ENCODE results near the gene GRPEL2.

DNA sequence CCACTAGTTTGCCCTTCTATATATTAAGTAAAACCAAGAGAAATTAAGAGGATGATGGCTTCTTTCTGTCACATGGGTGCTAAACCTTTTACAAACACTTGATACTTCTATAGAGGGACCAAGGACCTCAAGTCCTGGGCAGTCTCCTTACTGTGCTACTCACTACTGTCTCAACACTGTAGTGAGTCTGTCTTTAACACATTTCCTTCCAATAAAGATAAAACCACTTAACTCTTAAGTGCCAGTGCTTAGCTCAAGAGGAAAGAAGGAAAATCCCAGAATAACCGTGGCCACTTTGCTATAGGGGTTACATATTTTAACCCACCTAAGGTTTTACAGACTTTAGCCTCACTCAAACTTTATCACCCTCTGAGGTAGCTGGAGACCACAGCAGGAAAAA lies 4.4 kb upstream of the GRPEL2 start:
- TF ChIP-seq POLR2AphosphoS5 (IDR thresholded peaks at IDR 0.05; ENCODE audit: low read depth) (no peak), ZNF114 (CRISPR knock-in tag; IDR thresholded peaks at IDR 0.05) (no peak), JUNB (IDR thresholded peaks at IDR 0.05; ENCODE audit: unreplicated experiment) (no peak), ZNF331 (CRISPR knock-in tag; IDR thresholded peaks at IDR 0.05; ENCODE audit: low read depth) (no peak), EZH2 (IDR thresholded peaks at IDR 0.05; ENCODE audit: low read depth, unreplicated experiment) (no peak)
- TF ChIP-seq, protein P1, sequence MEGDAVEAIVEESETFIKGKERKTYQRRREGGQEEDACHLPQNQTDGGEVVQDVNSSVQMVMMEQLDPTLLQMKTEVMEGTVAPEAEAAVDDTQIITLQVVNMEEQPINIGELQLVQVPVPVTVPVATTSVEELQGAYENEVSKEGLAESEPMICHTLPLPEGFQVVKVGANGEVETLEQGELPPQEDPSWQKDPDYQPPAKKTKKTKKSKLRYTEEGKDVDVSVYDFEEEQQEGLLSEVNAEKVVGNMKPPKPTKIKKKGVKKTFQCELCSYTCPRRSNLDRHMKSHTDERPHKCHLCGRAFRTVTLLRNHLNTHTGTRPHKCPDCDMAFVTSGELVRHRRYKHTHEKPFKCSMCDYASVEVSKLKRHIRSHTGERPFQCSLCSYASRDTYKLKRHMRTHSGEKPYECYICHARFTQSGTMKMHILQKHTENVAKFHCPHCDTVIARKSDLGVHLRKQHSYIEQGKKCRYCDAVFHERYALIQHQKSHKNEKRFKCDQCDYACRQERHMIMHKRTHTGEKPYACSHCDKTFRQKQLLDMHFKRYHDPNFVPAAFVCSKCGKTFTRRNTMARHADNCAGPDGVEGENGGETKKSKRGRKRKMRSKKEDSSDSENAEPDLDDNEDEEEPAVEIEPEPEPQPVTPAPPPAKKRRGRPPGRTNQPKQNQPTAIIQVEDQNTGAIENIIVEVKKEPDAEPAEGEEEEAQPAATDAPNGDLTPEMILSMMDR (conservative IDR thresholded peaks at IDR 0.05; ENCODE audit: low read depth in 2 of 2): no peak
- TF ChIP-seq, protein P2, sequence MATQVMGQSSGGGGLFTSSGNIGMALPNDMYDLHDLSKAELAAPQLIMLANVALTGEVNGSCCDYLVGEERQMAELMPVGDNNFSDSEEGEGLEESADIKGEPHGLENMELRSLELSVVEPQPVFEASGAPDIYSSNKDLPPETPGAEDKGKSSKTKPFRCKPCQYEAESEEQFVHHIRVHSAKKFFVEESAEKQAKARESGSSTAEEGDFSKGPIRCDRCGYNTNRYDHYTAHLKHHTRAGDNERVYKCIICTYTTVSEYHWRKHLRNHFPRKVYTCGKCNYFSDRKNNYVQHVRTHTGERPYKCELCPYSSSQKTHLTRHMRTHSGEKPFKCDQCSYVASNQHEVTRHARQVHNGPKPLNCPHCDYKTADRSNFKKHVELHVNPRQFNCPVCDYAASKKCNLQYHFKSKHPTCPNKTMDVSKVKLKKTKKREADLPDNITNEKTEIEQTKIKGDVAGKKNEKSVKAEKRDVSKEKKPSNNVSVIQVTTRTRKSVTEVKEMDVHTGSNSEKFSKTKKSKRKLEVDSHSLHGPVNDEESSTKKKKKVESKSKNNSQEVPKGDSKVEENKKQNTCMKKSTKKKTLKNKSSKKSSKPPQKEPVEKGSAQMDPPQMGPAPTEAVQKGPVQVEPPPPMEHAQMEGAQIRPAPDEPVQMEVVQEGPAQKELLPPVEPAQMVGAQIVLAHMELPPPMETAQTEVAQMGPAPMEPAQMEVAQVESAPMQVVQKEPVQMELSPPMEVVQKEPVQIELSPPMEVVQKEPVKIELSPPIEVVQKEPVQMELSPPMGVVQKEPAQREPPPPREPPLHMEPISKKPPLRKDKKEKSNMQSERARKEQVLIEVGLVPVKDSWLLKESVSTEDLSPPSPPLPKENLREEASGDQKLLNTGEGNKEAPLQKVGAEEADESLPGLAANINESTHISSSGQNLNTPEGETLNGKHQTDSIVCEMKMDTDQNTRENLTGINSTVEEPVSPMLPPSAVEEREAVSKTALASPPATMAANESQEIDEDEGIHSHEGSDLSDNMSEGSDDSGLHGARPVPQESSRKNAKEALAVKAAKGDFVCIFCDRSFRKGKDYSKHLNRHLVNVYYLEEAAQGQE (IDR thresholded peaks at IDR 0.05; ENCODE audit: unreplicated experiment): no peak
